Kasumi-1 (cell line): Measurements from ENCODE around the gene SLC2A6.

ENCODE experiments used
- DNase-seq, 2 experiments: peaks; one replicate each; lab custom pipeline; 2025; lab: John Stamatoyannopoulos, UW

Gene SLC2A6

DNA sequence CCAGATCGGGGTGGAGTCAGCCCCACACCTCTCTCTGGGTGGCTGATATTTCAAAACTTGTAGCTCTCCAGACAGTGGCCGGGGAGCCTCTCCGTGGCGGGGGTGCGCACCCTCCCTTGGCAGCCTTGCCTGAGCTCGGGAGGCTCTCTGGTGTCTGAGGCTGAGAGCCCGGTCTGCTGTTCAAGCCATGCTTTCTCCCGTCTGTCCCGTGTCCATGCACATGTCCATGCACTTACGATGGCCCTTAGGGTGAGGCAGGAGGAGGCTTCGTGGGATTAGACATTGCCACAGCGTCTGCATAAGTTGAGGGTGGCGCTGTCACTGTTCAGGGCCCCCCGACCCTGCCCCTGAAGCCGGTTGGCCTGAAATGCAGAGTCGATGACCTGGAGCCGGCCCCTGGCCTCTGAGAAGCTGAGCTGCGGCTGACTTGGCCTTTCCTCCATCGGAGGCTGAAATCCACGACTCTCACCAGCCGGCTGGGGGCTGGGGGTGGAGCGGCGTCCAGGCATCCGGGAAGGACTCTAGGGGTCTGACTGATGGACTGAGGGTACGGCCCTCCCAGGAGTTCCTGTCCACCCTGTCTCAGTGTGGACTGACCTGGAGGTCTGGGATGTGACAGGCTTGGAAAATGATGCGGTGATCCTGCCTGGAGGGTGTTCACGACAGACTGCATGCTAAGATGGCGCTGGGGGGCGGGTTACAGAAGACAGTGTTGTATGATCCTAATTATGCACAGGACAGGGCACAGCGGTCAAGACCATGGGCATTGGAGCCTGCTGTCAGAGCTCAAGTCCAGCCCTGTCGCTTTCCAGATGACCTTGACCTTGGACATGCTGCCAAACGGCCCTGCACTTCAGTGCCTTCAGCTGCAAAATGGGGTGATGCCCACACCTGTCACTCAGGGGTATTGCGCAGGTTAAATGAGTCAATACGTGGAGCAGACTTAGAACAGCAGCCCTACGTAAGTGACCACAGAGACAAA, 18.3 kb upstream of the SLC2A6 start:
- DNase-seq = no peak

DNA sequence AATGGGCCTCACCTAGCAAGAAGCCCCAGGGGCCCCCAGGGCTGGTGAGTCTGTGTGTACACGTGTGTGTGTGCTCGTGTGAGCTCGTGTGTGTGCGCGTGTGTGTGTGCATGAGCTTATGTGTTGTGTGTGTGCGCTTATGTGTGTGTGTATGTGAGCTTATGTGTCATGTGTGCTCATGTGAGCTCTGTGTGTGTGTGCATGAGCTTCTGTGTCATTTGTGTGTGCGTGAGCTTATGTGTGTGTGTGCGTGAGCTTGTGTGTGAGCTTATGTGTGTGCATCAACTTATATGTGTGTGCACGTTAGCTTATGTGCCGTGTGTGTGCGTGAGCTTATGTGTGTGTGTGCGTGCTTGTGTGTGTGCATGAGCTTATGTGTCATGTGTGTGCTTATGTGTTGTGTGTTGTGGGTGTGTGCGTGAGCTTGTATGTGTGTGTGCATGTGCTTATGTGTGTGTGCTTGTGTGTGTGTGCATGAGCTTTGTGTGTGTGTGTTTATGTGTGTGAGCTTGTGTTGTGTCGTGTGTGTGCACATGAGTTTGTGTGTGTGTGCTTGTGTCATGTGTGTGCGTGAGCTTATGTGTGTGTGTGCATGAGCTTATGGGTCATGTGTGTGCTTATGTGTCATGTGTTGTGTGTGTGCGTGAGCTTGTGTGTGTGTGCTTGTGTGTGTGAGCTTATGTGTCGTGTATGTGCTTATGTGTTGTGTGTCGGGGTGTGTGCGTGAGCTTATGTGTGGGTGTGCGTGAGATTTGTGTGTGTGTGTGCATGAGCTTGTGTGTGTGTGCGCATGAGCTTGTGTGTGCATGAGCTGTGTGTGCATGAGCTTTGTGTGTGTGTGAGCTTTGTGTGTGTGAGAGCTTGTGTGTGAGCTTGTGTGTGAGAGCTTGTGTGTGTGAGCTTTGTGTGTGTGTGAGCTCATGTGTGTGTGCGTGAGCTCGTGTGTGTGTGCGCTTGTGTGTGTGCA, 16.7 kb upstream of the SLC2A6 start:
- no peak for DNase-seq

DNA sequence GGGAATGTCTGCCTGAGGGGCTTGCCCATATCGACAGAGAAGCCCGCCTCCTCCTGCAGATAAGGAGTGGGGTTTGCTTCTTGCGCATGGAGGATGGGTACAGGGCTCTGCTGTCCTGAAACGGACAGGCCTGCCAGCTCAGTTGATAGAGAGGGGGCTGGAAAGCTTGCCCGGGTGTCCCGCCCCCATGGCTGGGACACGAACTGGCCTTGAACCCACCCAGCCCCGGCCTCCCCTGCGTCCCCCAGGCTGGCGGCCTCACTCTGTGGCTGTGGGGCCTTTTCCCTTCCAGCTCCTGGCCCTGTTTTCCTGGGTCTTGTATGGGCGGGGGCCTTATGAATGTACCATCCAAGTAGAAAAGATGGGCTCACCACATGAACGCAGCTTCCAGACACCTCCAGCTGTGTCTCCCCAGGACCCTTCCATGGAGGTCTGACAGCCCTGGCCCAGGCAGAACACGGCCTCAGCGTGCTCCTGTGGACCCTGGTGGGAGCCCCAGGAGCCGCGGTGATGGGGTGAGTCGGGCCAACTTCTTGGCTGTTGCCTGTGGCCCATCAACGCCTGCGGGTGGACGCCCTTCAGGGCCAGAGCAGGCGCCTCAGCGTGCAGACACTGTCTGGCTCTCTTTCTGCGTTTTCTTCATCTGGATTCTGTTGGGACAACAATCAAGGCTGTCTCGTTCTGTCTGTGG, 15.9 kb upstream of the SLC2A6 start:
- DNase-seq = no peak

DNA sequence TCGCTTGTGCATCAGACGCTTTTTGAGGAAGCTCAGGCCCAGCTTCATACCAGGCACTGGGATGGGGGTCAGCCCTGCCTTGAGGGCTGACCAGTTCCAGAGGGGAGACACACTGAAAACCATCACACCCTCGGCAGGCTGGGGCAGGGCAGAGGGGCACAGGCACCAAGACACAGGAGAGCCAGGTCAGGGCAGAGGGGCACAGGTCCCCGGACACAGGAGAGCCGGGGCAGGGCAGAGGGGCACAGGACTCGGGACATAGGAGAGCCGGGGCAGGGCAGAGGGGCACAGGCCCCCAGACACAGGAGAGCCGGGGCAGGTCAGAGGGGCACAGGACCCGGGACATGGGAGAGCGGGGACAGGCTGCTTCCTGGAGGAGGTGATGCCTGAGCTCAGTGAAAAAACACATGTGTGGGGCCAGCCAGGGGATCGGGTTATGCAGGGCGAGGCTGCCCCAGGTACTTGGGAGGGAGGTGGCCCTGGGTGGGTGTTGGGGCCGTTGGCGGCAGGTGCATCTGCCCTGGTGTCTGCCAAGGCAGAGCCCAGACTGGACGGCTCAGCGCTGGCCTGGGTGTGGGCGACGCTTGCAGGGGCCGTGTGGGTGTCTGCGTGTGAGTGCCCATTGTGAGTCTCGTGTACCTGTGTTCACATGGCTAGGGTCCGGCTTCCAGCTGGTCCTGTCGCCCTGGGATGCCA, 15.1 kb upstream of the SLC2A6 start:
- no peak for DNase-seq

DNA sequence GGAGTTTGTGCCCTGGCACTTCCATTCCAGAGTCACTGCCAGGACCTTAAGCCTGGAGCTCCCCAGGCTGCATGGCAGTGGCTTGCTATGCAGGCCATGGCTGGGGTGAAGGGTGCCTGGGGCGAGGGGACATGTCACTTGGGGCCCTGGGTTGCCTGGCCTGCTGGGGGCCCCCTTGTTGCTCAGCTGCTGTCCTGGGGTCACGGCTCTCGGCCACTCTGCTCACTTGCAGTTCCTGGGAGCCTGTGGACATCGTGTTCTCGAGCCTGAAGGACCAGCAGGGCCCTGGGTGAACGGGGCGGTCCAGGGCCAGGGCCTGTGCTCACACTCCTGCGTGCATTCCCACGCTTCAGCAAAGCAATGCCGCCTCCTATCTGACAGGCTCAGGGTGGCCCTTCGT, 14.5 kb upstream of the SLC2A6 start:
- no peak for DNase-seq

DNA sequence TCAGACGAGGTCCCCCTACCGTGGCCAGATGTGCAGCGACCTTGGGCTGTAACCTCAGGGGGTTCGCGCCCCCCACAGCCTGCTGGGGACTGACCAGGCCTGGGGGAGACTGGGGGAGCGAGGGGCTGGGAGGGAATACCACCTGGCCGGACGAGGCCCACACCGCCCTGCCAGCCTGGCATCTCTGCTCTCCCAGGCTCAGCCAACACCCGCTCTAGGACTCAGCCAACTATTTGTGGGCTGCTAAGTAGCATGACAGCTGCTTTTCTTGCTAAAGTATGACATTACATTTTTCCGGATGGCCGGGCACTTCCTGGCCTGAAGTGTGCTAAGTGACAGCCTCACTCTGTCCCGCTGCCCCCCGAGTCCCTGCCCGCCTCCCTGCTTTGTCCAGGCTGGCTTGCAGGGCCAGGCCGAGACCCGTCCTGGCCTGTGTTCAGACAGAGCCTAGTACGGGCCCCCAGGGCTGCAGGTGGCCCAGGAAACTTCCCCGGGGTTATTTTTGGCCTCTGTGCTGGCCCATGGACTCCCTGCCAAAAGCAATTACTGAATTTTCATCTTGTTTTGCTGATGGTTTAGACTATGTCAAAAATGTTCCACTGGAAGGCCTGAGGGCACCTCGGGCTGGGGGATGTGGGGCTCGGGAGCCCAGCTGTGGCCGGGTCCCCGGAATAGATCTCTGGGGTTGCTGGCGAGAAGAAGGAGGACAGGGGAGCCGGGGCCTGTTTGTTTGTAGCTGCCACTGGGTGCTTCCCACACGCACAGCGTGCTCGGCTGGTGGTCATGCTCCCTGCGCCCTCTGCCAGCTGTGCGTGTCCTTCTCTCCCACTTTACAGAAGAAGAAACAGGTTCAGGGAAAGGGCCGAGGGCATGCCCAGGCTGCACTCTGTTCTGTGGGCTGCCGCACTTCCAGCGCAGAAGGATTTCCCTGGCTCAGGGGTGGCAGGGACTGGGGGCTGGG, 13.4 kb upstream of the SLC2A6 start:
- DNase-seq = no peak

DNA sequence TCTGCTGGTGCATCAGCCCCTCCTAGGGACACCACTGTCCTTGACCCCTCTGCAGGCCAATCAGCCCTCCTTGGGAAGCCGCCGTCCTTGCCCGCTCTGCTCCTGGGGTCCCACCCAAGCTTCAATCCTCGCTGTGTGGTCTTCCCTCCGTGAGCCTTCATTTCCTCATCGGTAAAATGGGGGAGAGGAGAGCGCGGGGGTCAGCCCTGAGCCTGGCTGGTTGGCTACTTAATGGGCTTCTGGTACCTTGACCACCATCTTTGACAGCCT, 12.7 kb upstream of the SLC2A6 start:
- DNase-seq = no peak

DNA sequence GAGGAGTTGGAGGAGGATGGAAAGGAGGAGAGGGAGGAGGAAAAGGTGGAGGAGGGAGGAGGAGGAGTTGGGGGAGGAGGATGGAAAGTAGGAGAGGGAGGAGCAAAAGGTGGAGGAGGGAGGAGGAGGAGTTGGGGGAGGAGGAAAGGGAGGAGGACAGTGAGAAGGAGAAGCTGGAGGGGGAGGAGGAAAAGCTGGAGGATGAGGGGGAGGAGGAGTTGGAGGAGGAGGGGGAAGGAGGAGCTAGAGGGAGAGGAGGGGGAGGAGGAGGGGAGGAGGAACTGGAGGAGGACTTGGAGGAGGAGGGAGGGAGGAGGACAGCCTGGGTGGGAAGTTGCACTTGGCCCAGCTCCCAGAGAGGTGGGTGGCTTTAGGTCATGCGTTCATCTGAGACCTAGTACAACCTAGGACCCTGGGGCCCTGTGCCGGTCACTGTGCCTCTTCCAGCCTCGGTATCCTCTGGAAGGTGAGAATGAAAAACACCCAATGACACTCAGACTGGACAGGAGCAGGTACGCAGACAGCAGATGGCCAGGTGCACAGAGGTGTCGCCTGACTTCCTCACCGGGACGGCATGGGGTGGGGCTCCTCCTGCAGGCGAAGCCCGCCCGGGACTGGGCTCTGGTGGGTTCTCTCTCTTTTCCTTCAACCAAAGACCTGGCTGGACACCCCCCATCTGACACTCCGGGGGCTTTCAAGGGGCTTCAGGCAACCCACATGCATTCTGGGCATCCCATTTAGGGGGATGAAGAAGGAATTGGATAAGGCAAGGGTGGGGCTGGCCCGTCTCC, 12.2 kb upstream of the SLC2A6 start:
- no peak for DNase-seq

DNA sequence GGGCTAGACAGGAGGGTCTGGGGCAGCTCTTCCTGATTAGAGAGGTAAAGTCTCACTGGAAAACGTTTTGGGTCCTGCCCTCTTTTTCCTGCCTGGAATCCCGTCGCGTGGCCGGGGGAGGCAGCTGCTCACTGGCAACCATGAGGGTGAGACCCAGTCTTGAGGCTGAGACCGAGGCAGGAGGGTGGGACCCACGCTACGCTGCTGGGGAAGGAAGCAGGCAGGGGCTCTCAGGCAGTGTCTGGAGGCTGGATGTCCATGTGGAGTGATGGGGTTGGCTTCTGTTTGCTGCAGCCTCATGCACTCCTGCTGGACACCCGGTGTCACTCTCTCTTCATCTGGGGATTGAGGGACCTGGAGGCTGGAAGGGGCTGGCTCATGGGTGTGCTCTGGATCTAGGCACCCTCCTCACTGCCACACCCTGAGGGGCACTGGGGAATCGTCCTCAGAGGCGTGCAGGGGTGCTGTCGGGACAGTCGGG, 11.3 kb upstream of the SLC2A6 start:
- DNase-seq = no peak

DNA sequence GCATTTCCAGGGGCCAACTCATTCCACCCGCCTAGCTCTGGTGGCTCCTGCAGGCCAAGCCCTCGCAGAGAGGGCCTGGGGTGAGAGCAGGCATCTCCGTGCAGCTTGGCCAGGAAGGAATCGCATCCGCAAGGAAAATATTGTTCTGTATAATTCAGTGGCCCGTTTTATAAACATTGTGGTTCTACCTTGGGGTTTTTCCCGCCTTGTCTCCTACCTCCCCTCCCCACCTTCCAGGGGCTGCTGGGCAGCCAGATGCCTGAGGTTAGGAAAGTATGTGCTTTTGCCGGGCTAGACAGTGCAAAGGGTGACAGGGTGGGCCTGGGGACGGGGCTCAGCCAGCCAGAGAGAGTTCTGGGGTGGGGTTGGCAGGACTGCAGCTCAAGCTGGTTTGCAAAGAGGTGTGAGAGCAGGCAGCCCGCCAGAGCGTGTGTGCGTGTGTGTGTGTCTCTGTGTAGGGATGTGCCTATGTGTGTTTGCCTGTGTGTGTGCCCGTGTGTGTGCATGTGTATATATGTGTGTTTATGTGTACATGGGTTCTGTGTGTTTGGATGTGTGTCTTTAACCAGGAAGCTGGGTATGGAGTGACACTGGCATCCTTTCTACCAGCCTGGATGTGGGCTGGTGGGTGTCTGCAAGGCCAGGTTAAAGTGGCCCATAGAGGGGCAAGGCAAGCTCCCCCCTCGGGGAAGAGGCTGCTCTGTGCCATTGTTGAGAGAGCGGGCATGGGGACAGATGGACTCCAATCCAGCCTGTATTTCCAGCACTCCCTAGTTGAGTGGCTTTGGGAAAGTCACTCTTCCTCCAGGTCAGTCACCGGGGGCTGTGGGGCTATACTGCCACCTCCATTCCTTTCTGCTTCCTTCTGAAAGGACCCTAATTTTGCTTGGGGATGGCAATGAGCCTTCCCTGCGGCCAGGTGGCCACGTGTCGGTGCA, 10.6 kb upstream of the SLC2A6 start:
- no peak for DNase-seq

DNA sequence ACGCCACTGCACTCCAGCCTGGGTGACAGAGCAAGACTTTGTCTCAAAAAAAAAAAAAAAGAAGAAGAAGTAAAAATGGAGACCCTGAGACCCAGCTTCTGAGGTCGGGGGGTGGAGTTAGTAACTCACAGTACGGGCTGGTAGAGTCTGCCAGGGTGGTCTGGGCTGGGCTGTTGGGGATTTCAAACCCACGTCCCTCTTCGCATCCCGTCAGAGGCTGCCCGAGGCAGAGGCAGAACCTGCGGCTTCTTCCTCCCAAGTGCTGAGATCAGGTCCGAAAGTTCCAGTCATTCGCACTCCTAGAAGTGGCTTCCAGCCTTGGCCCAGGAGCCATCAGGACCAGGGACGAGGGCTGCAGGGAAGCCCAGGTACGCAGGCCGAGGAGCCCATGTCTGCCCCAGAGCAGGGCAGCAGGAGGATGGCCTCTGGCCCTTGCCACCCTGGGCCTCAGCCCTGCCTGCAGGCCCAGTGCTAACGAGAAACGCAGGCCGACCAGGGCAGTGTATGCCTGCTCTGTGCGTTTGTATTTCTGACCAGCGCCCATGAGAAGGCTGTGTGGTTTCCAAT, 9.9 kb upstream of the SLC2A6 start:
- DNase-seq = no peak

DNA sequence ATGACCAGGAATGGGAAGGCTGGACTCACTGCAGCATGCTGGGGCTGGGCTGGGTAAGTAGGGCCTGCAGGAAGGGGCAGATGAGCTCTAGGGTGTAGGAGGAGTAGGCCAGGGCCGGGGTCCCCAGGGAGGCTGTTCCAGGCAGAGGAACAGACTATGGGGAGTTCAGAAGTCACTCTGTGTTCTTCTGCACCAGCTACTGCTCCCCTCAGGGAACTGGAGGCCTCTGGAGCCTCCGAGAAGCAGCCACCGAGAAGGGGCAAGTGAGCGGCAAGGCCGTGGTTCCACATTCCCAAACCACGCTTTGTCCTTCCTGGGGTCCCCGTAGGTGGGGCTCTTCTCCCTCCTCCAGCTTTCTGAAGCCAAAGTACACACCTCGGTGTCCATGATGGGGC, 8.4 kb upstream of the SLC2A6 start:
- no peak for DNase-seq

DNA sequence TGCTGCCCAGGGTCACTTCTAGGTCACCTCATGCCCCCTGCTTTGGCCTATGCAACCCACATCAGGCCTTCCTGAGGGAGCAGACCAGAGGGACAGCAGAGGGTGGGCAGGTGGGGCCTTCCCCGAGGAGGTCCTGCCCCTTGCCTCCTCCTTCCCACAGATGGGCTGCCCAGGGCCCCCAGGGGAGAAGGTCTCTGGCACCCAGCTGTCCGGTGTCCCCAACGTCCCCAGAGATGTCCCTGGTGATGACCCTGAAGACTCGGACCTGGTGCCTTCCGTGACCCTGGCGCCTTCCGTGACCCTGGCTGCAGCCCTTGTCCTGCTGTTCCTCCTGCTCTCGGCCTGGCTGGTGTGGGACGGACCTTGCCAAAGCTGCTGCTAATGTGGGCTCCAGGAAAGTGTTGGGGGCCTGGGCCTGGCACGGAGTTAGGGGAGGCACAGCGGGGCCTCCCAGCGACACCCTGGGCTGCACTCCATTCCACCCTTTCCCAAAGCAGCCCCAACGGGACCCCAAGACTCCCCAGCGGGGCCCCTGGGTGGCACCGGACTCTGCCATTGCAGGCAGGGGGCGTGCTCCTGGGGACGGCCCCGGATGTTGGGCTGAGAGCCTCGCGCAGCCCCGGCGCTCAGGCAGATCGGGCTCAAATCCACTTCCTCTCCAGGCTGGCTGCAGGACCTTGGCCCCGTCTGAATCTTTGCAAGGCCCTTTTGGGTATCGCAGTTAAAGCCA, 6.8 kb upstream of the SLC2A6 start:
- DNase-seq = peak; percentile 35 to 39

DNA sequence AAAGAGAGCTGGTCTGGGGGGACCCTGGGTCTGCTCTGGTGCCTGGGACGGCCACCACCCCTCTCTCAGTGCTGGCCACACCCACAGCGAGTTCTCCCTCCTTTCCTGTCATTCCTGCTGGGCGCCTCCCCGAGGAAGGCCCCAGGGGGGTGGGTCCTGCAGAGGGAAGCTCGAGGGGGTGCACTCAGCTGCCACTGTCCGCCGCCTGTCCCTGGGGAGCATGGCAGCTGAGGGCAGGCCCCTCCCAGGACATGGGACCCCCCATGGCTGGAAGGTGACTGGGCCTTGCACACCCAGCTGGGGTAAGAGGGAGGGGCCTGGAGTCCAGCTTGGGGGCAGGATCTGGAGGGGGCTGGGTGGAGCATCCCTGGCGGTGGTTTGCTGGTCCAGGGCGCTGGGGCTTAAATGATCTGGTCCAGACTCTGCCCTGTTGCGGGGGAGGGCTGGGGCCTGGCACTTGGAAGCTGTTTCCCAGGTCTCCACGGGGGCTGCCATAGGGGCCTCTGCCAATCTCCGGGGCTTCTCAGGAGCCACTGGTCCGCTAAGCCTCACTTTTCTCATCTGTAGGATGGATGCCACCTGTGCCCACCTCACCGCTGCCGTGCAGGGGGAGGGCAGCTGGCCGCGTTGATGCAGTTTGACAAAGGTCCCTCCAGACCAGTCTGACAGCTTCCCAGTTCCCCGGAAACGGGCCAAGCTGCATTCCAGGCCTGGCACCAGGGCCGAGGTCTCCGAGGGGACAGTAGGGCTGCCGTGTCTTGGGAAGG, 6.0 kb upstream of the SLC2A6 start:
- no peak for DNase-seq

DNA sequence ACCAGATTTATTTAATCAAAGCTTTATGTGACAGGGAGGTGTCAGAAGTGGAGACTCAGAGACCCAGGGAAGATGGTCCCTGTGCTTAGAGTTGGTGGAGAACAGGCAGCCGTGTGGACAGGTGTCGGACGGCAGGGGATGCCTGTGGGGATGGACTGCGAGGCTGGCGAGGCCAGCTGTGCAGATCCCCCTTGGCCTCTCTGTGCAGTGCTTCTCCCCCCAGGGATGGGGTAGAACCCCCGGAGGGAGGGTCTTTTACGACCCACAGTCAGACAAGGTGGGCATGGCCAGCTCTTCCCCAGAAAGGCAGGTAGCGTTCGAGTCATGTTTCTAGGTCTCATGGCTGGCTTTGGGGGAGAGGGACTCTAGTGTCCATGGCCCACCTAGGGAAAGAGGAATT, 4.7 kb upstream of the SLC2A6 start:
- DNase-seq = no peak

DNA sequence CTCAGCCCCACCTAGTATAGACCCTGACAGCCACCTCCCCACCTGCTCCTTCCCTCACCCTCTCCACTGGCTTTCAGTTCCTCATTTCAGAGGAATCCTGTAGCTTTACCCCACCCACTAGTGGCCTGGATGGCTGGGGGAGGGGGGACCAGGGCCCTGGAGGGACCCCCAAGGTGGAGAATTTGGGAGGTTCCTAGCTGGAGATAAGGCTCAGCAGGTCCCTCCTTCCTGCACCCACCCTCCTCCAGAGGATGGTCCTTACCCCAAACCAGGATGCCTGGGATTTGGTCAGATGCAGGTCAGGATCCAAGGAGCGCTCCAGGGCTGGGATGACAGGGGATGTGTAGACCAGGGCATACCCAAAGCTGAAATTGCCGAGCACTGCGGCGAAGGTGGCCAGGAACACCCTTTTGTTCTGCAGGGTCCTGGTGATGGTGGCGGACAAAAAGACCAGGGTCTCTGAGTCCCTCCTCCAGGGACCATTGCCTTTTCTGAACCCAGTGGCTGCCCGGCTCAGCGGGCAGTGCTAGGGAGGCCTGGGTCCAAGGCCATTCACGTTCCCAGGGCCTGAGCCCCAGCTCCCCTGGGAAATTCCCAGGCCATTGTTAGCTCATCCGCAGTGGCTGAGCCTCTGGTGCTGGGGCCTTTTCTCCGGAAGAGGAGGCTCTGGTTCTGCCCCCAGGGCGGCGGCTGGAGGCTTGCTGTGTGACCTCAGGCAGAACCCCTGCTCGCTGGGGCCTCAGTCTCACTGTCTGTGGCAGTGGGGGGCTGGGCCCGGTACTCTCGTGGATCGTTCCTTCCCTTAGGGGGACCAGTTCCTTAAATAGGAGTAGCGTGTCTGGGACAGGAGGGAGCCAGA, 678 bp downstream of the SLC2A6 start:
- DNase-seq = peak; percentile 13 to 52
